PC-3 (cell line): ENCODE data around the gene SFMBT2.

Experiments
- EZH2 ChIP-seq: fragments of 300-600 bp; sonication (generic); IDR thresholded peaks from one replicate; pipeline ENCODE4 v1.6.1; 2017; ENCODE audit warnings: antibody characterized with exemption, mild to moderate bottlenecking, low read length; ENCODE audit not compliant: unreplicated experiment
- TF ChIP-seq, protein P1 (sequence below): fragments of 300-600 bp; sonication (generic); conservative IDR thresholded peaks from 2 replicates; pipeline ENCODE4 v1.5.1; 2017; ENCODE audit warnings: antibody characterized with exemption, low read depth, mild to moderate bottlenecking, low read length

DNA sequence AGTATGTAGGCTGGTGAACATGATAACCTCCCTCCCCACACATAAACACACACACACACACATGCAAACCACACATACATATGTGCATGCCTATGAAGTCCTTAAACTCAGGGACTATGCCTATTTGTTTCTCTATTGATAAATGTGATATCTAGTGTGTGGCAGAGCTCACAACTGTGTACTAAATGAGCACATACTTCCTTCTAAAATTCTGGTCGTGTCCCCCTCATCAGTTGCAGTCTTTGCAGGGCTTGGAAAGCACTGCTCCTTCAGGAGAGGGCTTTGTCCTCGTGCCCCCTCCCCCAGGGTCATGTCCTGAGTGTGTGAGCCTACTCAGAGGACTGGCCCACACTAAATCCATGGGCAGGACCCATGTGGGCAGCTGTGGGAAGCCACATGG lies 94.0 kb downstream of the SFMBT2 start:
- TF ChIP-seq, protein P1, sequence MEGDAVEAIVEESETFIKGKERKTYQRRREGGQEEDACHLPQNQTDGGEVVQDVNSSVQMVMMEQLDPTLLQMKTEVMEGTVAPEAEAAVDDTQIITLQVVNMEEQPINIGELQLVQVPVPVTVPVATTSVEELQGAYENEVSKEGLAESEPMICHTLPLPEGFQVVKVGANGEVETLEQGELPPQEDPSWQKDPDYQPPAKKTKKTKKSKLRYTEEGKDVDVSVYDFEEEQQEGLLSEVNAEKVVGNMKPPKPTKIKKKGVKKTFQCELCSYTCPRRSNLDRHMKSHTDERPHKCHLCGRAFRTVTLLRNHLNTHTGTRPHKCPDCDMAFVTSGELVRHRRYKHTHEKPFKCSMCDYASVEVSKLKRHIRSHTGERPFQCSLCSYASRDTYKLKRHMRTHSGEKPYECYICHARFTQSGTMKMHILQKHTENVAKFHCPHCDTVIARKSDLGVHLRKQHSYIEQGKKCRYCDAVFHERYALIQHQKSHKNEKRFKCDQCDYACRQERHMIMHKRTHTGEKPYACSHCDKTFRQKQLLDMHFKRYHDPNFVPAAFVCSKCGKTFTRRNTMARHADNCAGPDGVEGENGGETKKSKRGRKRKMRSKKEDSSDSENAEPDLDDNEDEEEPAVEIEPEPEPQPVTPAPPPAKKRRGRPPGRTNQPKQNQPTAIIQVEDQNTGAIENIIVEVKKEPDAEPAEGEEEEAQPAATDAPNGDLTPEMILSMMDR, result no peak
- no peak for TF ChIP-seq EZH2
